K562 (cell line): ENCODE results near the gene SPHK1. TPM values are rescaled to one million over a fixed set of nuclear protein-coding genes. Genes with fewer than 3 reads are reported as not detected.

Experiments used
- ATAC-seq: fragments of 200-7000 bp; cut with Tn5 transposase; 3 replicates; pipeline ENCODE4 v1.9.1; 2020; ENCODE audit warnings: moderate library complexity
- BruUV-seq: library from RNA; stranded (reverse); fragments of 400-500 nt; replicated peaks from 2 replicates; lab custom pipeline; 2021; lab: Mats Ljungman, UMichigan
- CTCF ChIA-PET: fragments of 300-600 bp; formaldehyde crosslinking; extraction: SDS; loops from one replicate; lab custom pipeline; 2021; ENCODE audit warnings: low intra/inter-chr PET ratio; lab: Yijun Ruan, JAX
- POLR2A ChIA-PET: fragments of 300-600, 350-650 bp; sonication (Branson Sonifier 250); formaldehyde crosslinking; extraction: SDS; loops from one replicate; lab custom pipeline; 2021; ENCODE audit warnings: antibody characterized with exemption, inconsistent platforms; lab: Yijun Ruan, JAX
- DNase-seq, 4 experiments: peaks; one replicate each; pipeline versions ENCODE4 v3.0.0 to v3.0.0-alpha.2; 2011 to 2018; ENCODE audit warnings: low spot score in 3 of 4, mixed read lengths in 3 of 4; ENCODE audit errors: extremely low read depth in 1 of 4
- FAIRE-seq: peaks from 2 replicates; lab custom pipeline; 2011; peaks lifted over from hg19 to GRCh38; lab: Jason Lieb, UNC
- H2AFZ ChIP-seq: 2 replicates; pipeline ENCODE4 v1.6.0; 2011; ENCODE audit warnings: low read depth, low read length, control low read depth, inconsistent platforms
- H3K27ac ChIP-seq: fragments of 200-600 bp; 3 replicates; pipeline ENCODE4 v1.8.0; 2011; ENCODE audit warnings: low read depth, mild to moderate bottlenecking, control low read depth, inconsistent platforms, low read length, moderate library complexity, mixed read lengths; ENCODE audit errors: extremely low read depth
- H3K27me3 ChIP-seq, 2 experiments: fragments of 300-600 bp in 1 of 2; 2 replicates in 1 of 2; 3 replicates in 1 of 2; pipeline versions ENCODE4 v1.6.0 to v1.8.0; 2011; ENCODE audit warnings: inconsistent platforms in 2 of 2, low read length in 2 of 2, mild to moderate bottlenecking in 1 of 2, mixed read lengths in 1 of 2, moderate library complexity in 1 of 2; ENCODE audit not compliant: control insufficient read depth in 2 of 2, insufficient read depth in 2 of 2
- H3K36me3 ChIP-seq: fragments of 300-600 bp; 3 replicates; pipeline ENCODE4 v1.8.0; 2011; ENCODE audit warnings: mild to moderate bottlenecking, low read length, inconsistent platforms; ENCODE audit not compliant: control insufficient read depth, insufficient read depth
- H3K4me1 ChIP-seq, 2 experiments: fragments of 200-600 bp in 1 of 2; replicated peaks in 1 of 2; 2 replicates in 1 of 2; 3 replicates in 1 of 2; pipeline versions ENCODE4 v1.5.1 to v1.8.0; 2011; ENCODE audit warnings: inconsistent platforms in 2 of 2, low read length in 2 of 2, mild to moderate bottlenecking in 1 of 2, mixed read lengths in 1 of 2, moderate library complexity in 1 of 2; ENCODE audit not compliant: control insufficient read depth in 2 of 2, insufficient read depth in 2 of 2
- H3K4me2 ChIP-seq: 2 replicates; pipeline ENCODE4 v1.6.1; 2011; ENCODE audit warnings: low read length, control low read depth, inconsistent platforms, mixed read lengths; ENCODE audit not compliant: insufficient read depth
- H3K4me3 ChIP-seq: fragments of 200-600 bp; sonication (generic), shearing (Covaris generic); 2 replicates; pipeline ENCODE4 v1.5.1; 2016; ENCODE audit warnings: control low read depth, inconsistent platforms
- H3K79me2 ChIP-seq: fragments of 200-600 bp; 3 replicates; pipeline ENCODE4 v1.8.0; 2011; ENCODE audit warnings: low read length, inconsistent platforms; ENCODE audit not compliant: control insufficient read depth, insufficient read depth
- H3K9ac ChIP-seq, 2 experiments: 2 replicates each; pipeline versions ENCODE4 v1.6.0 to v1.6.1; 2011; ENCODE audit warnings: low read depth in 2 of 2, low read length in 2 of 2, control low read depth in 1 of 2, inconsistent platforms in 1 of 2, mild to moderate bottlenecking in 1 of 2, mixed read lengths in 1 of 2; ENCODE audit not compliant: insufficient read depth in 1 of 2
- H3K9me1 ChIP-seq: one replicate; pipeline ENCODE4 v1.6.0; 2011; ENCODE audit warnings: inconsistent platforms, mild to moderate bottlenecking, low read length, moderate library complexity; ENCODE audit not compliant: control insufficient read depth, insufficient read depth
- H3K9me3 ChIP-seq: replicated peaks from 2 replicates; pipeline ENCODE4 v1.5.1; 2011; ENCODE audit warnings: low read depth, low read length, inconsistent platforms; ENCODE audit not compliant: control insufficient read depth, insufficient read depth
- H4K20me1 ChIP-seq: replicated peaks from 2 replicates; pipeline ENCODE4 v1.6.1; 2011; ENCODE audit warnings: low read length, inconsistent platforms, mixed read lengths; ENCODE audit not compliant: control insufficient read depth, insufficient read depth
- CBFA2T2 ChIP-seq: fragments of 450-650 bp; conservative IDR thresholded peaks from 2 replicates; pipeline ENCODE4 v1.6.1; 2017; ENCODE audit warnings: mild to moderate bottlenecking
- CBX5 ChIP-seq: IDR thresholded peaks from 2 replicates; pipeline ENCODE4 v1.6.1; 2014; ENCODE audit warnings: low read depth, borderline replicate concordance
- DNMT1 ChIP-seq: fragments of 450-650 bp; IDR thresholded peaks from 2 replicates; pipeline ENCODE4 v1.6.1; 2016; ENCODE audit warnings: antibody characterized with exemption, mild to moderate bottlenecking
- NFIC ChIP-seq: fragments of 450-650 bp; IDR thresholded peaks from 2 replicates; pipeline ENCODE4 v1.6.1; 2017; ENCODE audit warnings: mild to moderate bottlenecking, inconsistent platforms
- ZEB2 ChIP-seq: fragments of 450-650 bp; IDR thresholded peaks from 2 replicates; pipeline ENCODE4 v1.6.1; 2016
- WGBS: fragments of 100-300 bp; shearing (Covaris generic); methylation state at CpG from one replicate; pipeline ENCODE4 v1.1.6; 2016; ENCODE audit warnings: low coverage, mixed read lengths; ENCODE audit not compliant: insufficient coverage; ENCODE audit errors: missing lambda C conversion rate; 5-methylcytosine and 5-hydroxymethylcytosine counted together
- in situ Hi-C: fragments of 300-500 bp; cut with MboI; formaldehyde crosslinking; loops from 4 replicates; pipeline ENCODE4 v1.15.0; 2018; ENCODE audit warnings: inconsistent platforms, mixed read lengths
- intact Hi-C: fragments of 100-400 bp; cut with micrococcal nuclease; formaldehyde crosslinking; loops from 2 replicates; pipeline ENCODE4 v1.14.2; 2022
- polyA plus RNA-seq, 8 experiments: library from polyadenylated mRNA; depleted of rRNA in 4 of 8; stranded (reverse) in 5 of 8; unstranded in 3 of 8; fragments of >200 nt; fragmentation: Nextera tagmentation in 2 of 8; fragmentation: Illumina TruSeq in 1 of 8; extraction: Ambion mirVana in 2 of 8; extraction: Trizol in 1 of 8; gene quantifications; 2 replicates each; pipeline versions ENCODE4 v1.2.1 to v1.2.3, GENCODE V29; 2011 to 2014; ENCODE audit warnings: inconsistent platforms in 1 of 8, missing spikeins in 1 of 8
- total RNA-seq, 7 experiments: library from RNA; depleted of rRNA in 6 of 7; stranded (reverse); fragments of >200 nt in 6 of 7; fragmentation: Illumina TruSeq in 2 of 7; extraction: Trizol in 2 of 7; gene quantifications; 2 replicates each; pipeline versions ENCODE4 v1.2.1 to v1.2.3, GENCODE V29; 2011 to 2021; ENCODE audit warnings: low replicate concordance in 1 of 7

Gene SPHK1
- total and polyA plus RNA-seq, 9 of the 15 experiments (the other 6 are each of a cell fraction or from before 2014, with no cell fraction given): 0.21 to 60.3 (median 14.5) TPM

- Histone ChIP-seq H3K9ac (no peak overlapping the region), H3K9me3 (no peaks in the 10 kb centered on the region), H3K9me1 (peaks cover 8% of the 10 kb centered on the region), H3K79me2 (peaks cover 62% of the 10 kb centered on the region), H3K4me3 (no peak overlapping the region), H3K4me2 (no peak overlapping the region), H3K27me3 (no peaks in the 10 kb centered on the region), H3K4me1 (peaks cover 23 to 49% of the 10 kb centered on the region in 2 experiments), H2AFZ (no peak overlapping the region), H3K27ac (no peak overlapping the region), H3K36me3 (peaks cover 15% of the 10 kb centered on the region; the same call in 2 of the 3 replicates), H4K20me1 (peaks cover 37% of the 10 kb centered on the region)
- ChIA-PET POLR2A (interaction anchor here (0.6 to 3.6 kb wide), 5 partner anchors 10 to 44 kb away, joined by 3 to 22 read pairs (median 3); no protein-coding TSS in a partner anchor), CTCF (no interaction called here)
- ATAC-seq: peak; percentile 43; the same call in 2 of the 3 replicates
- in situ Hi-C loops: no loop called here
- DNase-seq: peak in 2 of 4 experiments; percentile 50 to 51
- peak; percentile 73 for FAIRE-seq
- intact Hi-C loops: no loop called here
- no peak for TF ChIP-seq DNMT1
- no peak for TF ChIP-seq CBX5
- TF ChIP-seq NFIC: peak; percentile 65
- 0 out of 2 replicates have a peak, but pooled peaks have one; percentile 19 for TF ChIP-seq ZEB2
- 0 out of 2 replicates have a peak, but pooled peaks have one; percentile 4 for TF ChIP-seq CBFA2T2
- 49% methylated on average over 11 of the region's 11 CpGs for WGBS
- no TSS peak for BruUV-seq
Observed at GRCh38 chr17:76417499-76418143, 33.2 kb downstream of the SPHK1 start.
